CD1c-positive myeloid dendritic cell (primary cell): Measurements from ENCODE around the gene NKAPD1.
"Not testable (repeated sequence)": the region's sequence is repeated elsewhere in the genome, so short reads cannot be mapped to it uniquely, and the experiment has no call there.

Experiments used
- DNase-seq: peaks from one replicate; pipeline ENCODE4 v3.0.0-alpha.2; 2016; ENCODE audit errors: extremely low spot score

Gene NKAPD1, protein sequence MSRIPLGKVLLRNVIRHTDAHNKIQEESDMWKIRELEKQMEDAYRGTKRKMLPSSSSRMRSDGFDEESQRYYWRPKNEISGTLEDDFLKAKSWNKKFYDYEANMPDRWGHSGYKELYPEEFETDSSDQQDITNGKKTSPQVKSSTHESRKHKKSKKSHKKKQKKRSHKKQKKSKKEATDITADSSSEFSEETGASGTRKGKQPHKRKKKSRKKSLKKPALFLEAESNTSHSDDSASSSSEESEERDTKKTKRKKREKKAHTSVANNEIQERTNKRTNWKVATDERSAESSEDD

DNA sequence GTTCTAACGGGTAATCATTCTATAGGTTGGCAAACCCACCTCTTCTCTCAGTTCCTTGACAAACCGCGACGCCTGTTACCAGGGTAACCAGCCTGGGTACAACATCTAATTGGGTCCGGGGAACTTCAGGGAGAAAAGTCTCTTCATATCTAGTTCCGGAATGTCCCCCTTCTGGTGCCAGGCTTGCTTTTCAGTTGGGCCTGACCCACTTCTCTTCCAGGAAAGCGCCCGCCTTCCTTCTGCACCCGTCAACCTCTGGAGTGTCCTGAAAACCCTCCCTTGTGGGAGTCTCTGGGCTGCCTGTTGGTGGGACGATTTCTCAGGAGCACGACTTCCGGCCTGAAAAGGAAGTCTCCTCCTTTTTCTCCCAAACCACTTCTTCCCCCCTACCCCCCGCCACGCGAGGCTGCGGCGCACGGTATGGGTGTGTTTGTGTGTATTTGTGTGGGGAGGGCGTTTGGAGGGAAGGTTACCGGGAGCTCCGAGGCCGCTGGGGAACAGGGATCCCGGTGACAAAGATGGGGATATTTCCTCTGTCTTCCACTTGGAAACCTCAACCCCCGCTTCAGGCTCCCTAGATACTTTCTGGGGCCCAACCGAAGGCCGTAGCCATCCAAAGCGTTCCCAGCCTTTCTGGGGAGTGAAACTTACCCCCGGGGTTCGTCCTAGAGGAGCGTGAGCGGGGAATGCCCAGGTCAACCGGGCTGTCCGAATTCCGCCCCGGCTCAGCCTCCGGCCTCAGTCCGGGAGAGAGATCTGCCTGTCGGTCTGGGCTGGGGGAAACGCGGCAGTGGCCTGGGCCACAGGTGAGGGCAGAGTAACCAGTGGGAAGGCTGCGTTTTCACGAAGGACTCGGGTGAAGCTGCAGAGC, at the start of gene NKAPD1, which contains the start of gene PIH1D2:
Gene NKAPD1 (plus strand): TSS at position 359 of the 871 bp plus-strand sequence. CDS start 1,276 bp downstream, outside the sequence.
Gene PIH1D2 (minus strand): TSS at position 77 of the 871 bp plus-strand sequence. CDS start 843 bp downstream, outside the sequence.
- peak; percentile 95 for DNase-seq

DNA sequence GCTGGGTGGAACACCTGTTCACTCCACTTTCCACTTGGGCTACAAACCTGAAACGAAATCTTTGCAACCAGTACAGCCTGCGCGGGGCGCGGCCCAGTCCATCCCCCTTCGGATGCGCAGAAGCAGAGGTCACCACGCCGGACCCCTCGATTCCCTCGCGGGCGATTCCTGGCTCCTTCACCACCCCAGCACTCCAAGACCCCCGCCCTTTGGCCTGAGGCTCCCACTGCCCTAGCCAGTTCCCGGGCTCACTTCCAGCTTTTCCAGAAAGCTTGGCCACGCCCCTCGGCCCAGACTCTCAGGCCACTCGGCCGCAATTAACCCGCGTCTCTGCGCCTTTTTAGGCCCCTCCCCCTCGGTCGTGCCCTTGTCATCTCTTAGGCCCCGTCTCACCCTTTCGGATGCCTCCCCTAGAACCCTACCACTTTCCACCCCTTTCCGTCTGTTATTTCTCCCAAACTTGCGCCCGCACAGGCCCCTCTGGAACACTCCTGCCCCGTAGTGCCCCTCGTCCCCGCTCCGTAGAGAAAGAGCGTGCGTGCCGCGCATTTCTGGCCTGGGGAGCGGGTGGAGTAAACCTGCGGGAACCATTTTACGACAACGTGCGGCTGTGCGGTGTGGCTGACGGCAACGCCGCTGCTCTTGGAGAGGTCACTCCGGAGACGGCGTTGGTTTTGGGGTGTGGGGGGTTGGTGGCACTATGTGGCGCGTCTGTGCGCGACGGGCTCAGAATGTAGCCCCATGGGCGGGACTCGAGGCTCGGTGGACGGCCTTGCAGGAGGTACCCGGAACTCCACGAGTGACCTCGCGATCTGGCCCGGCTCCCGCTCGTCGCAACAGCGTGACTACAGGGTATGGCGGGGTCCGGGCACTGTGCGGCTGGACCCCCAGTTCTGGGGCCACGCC, 49.1 kb upstream of the NKAPD1 start, which contains the start of gene DLAT:
Gene DLAT (plus strand): TSS at position 636 of the 906 bp plus-strand sequence. CDS start 65 bp downstream, at position 701.
- DNase-seq = peak; percentile 89

DNA sequence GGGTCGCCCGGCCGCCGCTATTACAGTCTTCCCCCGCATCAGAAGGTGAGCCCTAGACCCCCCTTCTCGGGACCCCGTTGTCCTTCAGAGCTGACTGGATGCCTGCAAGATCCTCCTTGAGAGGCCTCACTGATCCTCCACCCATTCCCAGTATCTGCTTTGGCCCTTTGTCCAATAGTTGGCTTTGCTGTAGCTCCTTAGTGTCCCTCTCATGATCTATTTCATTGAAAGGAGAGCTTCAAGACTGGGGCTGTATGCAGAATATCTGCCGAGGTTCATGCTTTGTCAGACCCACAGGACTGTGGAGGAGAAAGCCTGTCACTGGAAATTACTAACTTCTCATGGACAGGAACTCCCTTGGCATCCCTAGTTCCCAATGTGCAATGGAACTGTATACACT, 48.4 kb upstream of the NKAPD1 start:
- no peak for DNase-seq

DNA sequence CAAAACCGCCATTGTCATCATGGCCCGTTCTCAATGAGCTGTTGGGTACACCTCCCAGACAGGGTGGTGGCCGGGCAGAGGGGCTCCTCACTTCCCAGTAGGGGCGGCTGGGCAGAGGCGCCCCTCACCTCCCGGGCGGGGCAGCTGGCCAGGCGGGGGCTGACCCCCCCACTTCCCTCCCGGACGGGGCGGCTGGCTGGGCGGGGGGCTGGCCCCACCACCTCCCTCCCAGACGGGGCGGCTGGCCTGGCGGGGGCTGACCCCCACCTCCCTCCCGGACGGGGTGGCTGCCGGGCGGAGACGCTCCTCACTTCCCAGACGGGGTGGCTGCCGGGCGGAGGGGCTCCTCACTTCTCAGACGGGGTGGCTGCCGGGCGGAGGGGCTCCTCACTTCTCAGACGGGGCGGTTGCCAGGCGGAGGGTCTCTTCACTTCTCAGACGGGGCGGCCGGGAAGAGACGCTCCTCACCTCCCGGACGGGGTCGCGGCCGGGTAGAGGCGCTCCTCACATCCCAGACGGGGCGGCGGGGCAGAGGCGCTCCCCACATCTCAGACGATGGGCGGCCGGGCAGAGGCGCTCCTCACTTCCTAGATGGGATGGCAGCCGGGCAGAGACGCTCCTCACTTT, 47.2 kb upstream of the NKAPD1 start:
- not testable (repeated sequence) for DNase-seq

DNA sequence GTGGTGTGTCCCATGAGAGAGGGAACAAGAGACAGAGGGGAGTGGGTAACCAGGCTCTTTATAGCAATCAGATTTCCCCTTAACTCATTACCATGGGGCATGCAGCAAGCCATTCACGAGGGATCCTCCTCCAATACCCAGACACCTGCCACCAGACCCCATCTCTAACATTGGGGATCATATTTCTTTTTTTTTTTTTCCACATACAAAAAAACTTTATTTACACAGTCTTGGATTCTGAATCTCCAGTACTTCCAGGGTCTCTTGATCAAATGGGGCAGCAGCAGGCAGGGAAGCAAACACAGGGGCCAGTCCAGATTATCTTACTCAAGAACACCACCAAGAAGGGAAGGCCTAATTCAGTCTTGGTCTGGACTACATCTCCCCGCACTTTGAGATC, 44.6 kb upstream of the NKAPD1 start:
- no peak for DNase-seq

DNA sequence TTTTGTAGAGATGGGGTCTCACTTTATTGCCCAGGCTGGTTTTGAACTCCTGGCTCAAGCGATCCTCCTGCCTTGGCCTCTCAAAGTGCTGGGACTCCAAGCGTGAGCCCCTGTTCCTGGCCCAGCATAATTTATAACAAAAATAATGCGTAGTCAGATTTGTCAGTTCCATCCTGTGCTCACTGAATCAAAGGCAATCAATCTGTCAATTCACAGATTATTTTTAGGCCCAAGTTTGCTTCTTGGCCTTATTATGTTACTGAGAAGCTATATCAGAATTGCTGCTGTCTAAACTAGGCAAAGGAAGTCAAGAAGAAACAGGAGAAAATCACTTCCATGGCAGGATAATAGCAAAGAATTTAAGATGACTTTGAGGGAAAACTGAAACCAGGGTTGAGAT, 40.2 kb upstream of the NKAPD1 start:
- no peak for DNase-seq

DNA sequence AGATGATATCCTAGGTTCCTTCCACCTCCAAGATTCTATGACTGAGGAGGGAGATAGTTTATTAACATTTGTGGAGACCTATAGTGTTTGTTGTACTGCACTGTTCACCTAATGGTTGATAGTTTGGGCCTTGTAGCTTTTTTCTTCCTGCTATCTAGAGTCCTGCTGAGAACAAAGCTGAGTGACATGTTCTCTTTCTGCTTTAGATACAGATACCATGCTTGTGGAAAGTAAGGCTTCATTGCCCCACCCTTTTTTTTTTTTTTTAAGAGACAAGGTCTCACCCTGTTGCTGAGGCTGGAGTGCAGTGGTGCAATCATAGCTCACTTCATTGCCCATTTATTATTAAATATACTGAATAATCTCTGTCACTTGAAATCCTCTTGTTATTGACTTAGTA, 36.6 kb upstream of the NKAPD1 start:
- no peak for DNase-seq

DNA sequence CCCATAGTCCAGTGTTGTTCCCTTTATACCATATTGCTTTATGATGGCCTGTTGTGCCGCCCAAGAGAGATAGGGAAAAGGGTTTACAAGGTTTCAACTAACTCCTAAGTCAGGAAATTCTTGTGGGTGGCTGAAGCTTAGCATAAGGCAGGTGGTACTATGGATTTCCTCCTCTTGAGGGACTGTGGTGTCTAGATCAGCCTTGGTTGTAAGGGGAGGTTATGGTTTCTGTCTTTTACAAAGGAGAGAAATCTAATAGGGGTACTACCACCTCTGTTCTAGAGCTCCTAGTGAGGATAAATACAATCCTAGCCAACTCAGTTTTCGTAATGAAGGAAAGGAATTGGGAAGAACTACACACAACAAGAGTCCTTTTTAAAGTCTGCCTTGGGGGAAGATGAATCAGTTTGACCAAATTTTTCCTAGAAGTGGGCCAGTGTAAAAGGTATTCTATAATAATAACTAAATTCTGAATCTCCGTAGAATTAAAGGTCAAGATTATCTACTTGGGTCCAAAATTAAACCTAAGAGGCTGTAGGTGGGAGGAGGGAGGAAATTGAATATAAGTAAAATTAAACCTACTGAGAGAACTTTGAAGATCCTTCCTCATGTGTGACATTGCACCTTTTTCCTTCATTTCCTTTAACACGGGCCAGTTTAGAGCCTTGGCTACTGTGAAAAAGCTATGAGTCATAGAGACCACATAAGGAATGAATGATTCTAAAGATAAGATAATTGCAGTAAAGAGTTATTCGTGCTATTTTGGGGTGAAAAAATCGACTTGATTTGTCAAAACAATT, 31.7 kb upstream of the NKAPD1 start:
- DNase-seq = no peak

DNA sequence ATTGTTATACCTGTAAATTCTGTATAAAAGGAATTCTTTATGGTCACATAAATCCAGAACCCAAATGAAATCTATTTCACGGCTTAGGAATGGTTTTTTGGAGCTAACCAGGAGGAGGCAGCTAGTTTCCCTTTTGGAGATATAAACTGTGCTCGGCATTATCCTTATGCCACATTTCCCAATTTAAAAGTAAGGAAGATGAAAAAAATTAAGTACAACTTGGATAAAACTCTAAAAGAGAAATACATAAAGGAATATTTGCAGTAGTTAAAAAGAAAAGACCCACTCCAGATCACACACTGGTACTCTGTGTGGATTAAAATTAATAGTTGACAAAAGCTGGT, 31.2 kb upstream of the NKAPD1 start:
- DNase-seq = no peak

DNA sequence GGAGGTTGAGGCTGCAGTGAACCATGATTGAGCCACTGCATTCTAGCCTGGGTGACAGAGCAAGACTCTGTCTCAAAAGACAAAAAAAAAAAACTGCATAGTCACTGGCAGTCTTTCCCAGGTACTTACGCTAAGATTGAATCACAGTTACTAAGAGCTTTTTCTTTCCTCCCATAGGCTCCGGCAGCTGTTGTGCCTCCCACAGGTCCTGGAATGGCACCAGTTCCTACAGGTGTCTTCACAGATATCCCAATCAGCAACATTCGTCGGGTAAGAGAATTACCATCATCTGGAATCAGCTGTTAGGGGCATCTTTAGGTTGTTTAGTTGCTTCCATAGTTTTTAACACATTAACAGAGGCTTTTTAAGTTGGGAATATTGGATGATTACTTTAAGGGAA, 29.1 kb upstream of the NKAPD1 start:
- DNase-seq = no peak

DNA sequence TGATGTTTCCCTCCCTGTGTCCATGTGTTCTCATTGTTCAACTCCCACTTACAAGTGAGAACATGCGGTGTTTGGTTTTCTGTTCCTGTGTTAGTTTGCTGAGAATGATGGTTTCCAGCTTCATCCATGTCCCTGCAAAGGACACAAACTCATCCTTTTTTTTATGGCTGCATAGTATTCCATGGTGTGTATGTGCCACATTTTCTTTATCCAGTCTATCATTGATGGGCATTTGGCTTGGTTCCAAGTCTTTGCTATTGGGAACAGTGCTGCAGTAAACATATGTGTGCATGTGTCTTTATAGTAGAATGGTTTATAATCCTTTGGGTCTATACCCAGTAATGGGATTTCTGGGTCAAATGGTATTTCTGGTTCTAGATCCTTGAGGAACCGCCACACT, 27.5 kb upstream of the NKAPD1 start:
- DNase-seq = not testable (repeated sequence)

DNA sequence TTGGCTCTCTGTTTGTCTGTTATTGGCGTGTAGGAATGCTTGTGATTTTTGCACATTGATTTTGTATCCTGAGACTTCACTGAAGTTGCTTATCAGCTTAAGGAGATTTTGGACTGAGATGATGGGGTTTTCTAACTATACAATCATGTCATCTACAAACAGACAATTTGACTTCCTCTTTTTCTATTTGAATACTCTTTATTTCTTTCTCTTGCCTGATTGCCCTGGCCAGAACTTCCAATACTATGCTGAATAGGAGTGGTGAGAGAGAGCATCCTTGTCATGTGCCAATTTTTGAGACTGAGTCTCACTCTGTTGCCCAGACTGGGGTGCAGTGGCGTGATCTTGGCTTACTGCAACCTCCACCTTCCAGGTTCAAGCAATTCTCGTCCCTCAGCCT, 25.8 kb upstream of the NKAPD1 start:
- DNase-seq = not testable (repeated sequence)

DNA sequence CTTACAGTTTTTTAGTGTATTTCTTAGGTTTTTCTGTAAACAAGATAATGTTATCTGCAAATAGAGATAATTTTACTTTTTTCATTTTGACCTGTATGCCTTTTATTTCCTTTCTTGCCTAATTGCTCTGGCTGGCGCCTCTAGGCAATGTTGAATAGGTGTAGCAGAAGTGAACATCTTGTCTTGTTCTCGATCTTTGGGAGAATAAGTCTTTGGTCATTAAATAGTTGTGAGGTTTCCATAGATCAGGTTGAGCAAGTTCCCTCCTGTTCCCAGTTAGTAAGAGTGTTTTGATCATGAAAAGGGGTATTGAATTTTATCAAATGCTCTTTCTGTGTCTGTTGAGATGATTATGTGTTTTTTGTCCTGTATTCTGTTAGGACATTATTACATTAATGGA, 24.3 kb upstream of the NKAPD1 start:
- DNase-seq = no peak

DNA sequence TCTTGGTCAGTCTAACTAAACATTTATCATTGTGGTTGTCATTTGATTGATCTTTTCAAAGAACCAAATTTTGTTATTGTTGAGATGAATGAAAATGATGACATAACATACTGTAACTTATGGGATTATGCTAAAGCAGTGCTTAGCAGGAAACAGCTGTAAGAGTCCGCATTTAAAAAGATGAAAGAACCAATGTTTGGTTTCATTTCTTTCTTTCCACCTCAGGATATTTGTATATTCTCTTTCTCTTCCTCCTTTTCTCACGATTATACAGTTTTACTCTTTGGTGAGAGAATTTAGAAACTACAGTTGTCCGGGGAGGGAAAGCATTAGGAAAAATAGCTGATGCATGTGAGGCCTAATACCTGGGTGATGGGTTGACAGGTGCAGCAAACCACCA, 23.4 kb upstream of the NKAPD1 start:
- no peak for DNase-seq

DNA sequence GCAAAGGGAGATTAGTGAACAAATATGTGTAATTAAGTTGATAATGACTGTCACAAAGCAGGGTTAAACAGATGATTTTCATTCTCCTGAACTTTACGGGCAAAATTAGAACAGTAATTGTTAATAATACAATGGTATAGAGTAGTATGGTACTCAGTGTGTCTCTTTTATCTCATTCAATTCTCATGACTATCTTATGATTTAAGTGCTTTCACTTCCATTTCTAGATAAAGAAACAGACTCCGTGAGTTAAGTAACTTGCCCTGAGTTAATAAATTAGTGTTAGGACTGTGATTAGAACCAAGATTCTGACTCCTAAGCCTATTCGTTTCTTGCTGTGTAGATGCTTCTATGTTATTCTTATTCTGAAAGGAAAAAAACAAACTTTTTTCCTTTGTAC, 22.3 kb upstream of the NKAPD1 start:
- no peak for DNase-seq

DNA sequence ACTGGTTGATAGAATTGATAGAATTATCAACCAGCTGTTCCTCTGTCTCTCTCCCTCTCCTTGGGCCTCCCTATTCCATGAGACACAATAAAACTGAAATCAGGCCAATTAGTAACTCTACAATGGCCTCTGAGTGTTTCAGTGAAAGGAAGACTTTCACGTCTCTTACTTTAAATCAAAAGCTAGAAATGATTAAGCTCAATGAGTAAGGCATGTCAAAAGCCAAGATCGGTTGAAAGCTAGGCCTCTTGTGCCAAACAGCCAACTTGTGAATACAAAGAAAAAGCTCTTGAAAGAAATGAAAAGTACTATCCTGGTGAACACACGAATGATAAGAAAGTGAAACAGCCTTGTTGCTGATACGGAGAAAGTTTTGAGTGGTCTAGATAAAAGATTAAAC, 16.9 kb upstream of the NKAPD1 start:
- no peak for DNase-seq

DNA sequence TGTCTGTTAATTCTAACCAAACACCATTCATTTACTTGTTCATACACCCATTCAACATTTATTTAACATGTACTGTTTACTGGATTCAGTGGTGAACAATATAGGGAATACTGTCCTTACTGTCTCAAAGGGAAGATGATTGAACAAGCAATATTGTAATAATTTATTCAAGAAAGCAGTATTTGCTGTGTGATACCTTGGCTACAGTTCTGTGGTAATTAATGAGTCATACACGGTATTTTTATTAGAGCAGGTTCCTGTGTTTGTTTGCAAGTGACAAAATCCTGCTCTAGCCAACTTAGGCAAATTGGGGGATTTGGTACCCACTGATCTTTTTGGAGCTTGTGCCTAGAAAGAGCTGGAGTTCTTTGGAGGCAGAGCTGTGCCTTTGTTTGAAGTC, 16.0 kb upstream of the NKAPD1 start:
- DNase-seq = no peak

DNA sequence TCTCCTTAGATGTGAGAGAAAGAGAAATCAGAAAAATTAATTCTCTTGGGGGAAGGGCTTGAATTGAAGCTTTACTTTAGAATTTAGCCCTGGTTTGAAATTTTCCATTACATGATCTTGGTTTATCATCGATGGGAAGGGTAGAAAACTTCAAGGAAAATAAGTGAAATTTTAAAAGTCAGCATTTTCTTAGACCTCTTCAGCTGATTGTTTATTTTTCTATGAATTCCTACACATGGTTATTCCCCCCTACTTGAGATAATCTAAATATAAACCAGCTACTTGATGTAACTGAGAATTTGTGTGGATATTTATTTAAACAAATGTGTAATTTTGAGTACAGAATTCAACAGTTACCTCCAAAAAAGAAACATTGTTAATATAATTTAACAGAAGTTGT, 11.2 kb upstream of the NKAPD1 start:
- DNase-seq = no peak

DNA sequence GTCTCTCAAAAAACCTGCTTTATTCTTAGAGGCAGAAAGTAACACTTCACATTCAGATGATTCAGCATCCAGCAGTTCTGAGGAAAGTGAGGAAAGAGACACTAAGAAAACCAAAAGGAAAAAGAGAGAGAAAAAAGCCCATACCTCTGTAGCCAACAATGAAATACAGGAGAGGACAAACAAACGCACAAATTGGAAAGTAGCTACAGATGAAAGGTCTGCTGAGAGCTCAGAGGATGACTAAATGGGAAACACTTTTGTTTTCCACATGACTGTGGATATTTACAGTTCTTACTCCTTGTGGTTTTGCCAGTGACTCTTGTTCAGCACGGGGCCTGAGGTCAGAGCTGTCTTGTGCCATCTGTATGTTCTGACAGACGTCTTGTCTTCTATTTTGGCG, 8.6 kb downstream of the NKAPD1 start:
- DNase-seq = no peak

DNA sequence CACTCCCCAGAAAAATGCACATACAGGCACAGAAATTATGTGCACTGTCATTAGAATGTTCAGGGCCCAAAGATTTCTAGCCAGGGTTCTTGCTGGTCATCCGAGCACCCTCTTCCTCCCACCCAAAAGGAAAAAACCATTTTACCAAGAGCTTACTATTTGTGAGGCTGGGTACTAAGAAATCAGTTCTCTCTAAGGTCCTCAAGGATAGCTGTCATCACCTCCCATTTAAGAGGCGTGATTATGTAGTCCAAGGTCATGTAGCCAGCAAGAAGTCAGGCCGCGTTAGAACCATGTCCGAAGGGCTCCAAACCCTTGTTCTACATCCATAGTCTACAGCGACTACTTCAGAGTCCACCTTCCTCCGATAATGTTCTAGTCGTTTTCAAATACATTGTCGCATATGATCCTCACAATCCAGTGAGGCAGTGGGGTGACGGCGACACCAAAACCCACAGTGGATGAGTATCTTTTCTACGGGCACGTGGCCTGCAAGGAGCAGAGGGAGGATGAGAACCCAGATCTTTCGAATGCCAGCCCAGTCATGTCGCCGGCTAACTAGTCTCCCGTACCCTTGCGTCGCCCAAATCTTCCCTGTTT, 11.8 kb downstream of the NKAPD1 start:
- peak; percentile 14 for DNase-seq
